HFF-Myc (cell line): ENCODE results near the gene EMD.

ENCODE experiments used
- DNase-seq: peaks from one replicate; pipeline ENCODE4 v3.0.0-alpha.2; 2011; ENCODE audit warnings: low read depth; ENCODE audit errors: extremely low read depth
- H3K4me3 ChIP-seq: replicated peaks from 2 replicates; pipeline ENCODE4 v1.5.1; 2011; ENCODE audit warnings: low read depth, mild to moderate bottlenecking, control low read depth, low read length
- CTCF ChIP-seq: IDR thresholded peaks from 2 replicates; pipeline ENCODE4 v1.5.1; 2012; ENCODE audit warnings: mild to moderate bottlenecking, low read depth, low read length, control low read depth; ENCODE audit errors: missing control alignments

EMD gene

GRCh38 chrX:154401045-154401799 is 22.1 kb downstream of the EMD start:
- H3K4me3 ChIP-seq, result peak overlapping the region; percentile 88
- no peak for TF ChIP-seq CTCF
- no peak for DNase-seq

GRCh38 chrX:154401918-154402621 is 23.0 kb downstream of the EMD start:
- no peak overlapping the region for H3K4me3 ChIP-seq
- DNase-seq, result no peak
- TF ChIP-seq CTCF, result no peak

- no peak for TF ChIP-seq CTCF
- no peak overlapping the region for H3K4me3 ChIP-seq
- no peak for DNase-seq
Measured at GRCh38 chrX:154402622-154403127, 23.6 kb downstream of the EMD start.

- DNase-seq, result no peak
- no peak overlapping the region for H3K4me3 ChIP-seq
- TF ChIP-seq CTCF, result no peak
Measured at GRCh38 chrX:154403192-154403591, 24.1 kb downstream of the EMD start.

GRCh38 chrX:154403858-154404257 is 24.8 kb downstream of the EMD start:
- TF ChIP-seq CTCF, result no peak
- no peak overlapping the region for H3K4me3 ChIP-seq
- no peak for DNase-seq

GRCh38 chrX:154404625-154405192 is 25.6 kb downstream of the EMD start:
- no peak overlapping the region for H3K4me3 ChIP-seq
- no peak for DNase-seq
- TF ChIP-seq CTCF, result no peak
